Suprapubic skin (tissue), 4 donors: ENCODE results near the gene PPP1R36.

Experiments used
- CTCF ChIP-seq, 2 donors: fragments of 200-600 bp in 1 of 2; fragments of 450-650 bp in 1 of 2; sonication (generic) in 1 of 2; IDR thresholded peaks; one replicate each; pipeline ENCODE4 v1.5.1; 2016 to 2019; ENCODE audit warnings: antibody characterized with exemption in 2 of 2, mild to moderate bottlenecking in 1 of 2, moderate library complexity in 1 of 2
- POLR2A ChIP-seq, 2 donors: fragments of 450-650 bp; IDR thresholded peaks; one replicate each; pipeline ENCODE4 v1.6.1; 2017; ENCODE audit warnings: antibody characterized with exemption in 2 of 2, mild to moderate bottlenecking in 2 of 2, moderate library complexity in 2 of 2
- POLR2AphosphoS5 ChIP-seq, 3 donors: sonication (generic); formaldehyde crosslinking; IDR thresholded peaks; one replicate each; pipeline ENCODE4 v1.6.1; 2017; ENCODE audit warnings: antibody characterized with exemption in 3 of 3

GRCh38 chr14:64540208-64541202 lies 9.3 kb upstream of the PPP1R36 start, which contains the start of gene HSPA2:
- TF ChIP-seq CTCF (IDR thresholded peaks at IDR 0.05) (peak; percentile 60 to 91), POLR2A (IDR thresholded peaks at IDR 0.05) (peak; percentile 90 to 96), POLR2AphosphoS5 (IDR thresholded peaks at IDR 0.05) (peak; percentile 16 to 98 (median 89))
